Measurements from ENCODE around the gene NEK1.

DNA sequence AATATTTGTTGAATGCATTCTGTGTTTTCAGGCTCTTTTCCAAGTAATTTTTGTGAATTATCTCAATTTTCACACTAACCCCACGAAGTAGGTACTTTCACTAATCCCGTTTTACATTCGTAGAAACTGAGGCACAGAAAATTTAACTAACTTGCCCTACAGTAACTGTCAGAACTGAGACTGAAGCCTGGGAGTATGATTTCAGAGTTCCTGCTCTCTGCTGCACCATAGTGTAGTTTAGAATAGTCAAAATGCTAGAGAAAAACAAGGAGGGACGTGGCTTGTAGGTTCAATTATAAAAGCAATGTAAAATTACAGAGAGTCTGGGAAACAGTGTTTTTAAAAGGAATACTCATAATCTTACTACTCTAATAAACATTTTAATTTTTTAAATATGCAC lies 10.2 kb upstream of the NEK1 start:
- TF ChIP-seq EZH2phosphoT487 (IDR thresholded peaks at IDR 0.05; ENCODE audit: insufficient read depth, low read depth) = no peak
- TF ChIP-seq EZH2 (IDR thresholded peaks at IDR 0.05; ENCODE audit: insufficient read depth, poor library complexity, severe bottlenecking) = no peak
